KOPT-K1 (cell line): ENCODE results near the gene PGS1.

ENCODE experiments used
- H3K27ac ChIP-seq: fragments of 200-600 bp; sonication (generic); 2 replicates; pipeline ENCODE4 v1.5.1; 2016; ENCODE audit warnings: antibody characterized with exemption, mild to moderate bottlenecking, low read depth, low read length; ENCODE audit not compliant: poor library complexity, severe bottlenecking
- H3K36me3 ChIP-seq: fragments of 200-600 bp; sonication (generic); 2 replicates; pipeline ENCODE4 v1.5.1; 2017; ENCODE audit warnings: antibody characterized with exemption, mild to moderate bottlenecking, low read length, moderate library complexity; ENCODE audit not compliant: insufficient read depth
- H3K9me3 ChIP-seq: fragments of 200-600 bp; sonication (generic); 2 replicates; pipeline ENCODE4 v1.5.1; 2017; ENCODE audit warnings: antibody characterized with exemption, low read length, mild to moderate bottlenecking; ENCODE audit not compliant: insufficient read depth, poor library complexity, severe bottlenecking

PGS1 gene

DNA sequence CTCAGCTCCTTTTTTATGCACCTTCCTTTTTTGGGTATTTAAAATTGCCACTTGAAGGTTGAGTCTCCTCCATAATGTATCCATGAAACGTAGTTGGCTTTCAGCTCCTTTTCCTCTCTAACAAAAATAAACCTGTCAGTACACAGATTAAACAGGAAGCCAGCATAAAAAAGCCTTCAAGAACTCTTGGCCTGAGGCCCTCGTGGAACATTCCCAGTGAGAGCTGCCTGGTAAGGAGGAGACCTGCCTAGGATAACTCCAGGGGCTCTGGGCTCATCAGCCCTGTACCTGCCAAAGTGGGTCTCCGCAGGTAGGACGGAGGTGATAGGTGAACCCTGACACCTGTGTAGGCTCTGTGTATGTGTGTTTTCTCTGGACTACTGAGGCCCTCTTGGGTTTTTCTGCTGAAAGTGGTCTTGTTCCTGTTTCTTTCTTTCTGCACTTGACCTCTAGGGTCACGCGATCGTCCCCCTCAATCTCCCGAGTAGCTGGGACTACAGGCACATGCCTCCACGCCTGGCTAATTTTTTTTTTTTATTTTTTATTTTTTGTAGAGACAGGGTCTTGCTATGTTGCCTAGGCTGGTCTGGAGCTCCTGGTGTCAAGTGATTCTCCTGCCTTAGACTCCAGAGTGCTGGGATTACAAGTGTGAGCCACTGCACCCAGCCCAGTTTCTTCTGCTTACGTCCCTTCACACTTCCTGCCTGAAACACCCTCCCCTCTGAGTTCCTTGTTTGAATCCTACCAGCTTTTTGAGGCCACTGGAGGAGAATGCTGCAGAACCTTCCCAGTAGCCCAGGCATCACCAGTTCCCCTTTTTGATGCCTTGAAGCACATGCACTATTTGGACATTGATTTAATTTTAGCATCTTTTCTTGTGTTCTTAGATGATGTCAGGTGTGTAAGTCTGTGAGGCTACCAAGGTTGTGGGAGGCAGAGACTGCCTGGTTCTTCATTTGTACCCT lies 9.8 kb downstream of the PGS1 start:
- H3K27ac ChIP-seq = no peak overlapping the region

DNA sequence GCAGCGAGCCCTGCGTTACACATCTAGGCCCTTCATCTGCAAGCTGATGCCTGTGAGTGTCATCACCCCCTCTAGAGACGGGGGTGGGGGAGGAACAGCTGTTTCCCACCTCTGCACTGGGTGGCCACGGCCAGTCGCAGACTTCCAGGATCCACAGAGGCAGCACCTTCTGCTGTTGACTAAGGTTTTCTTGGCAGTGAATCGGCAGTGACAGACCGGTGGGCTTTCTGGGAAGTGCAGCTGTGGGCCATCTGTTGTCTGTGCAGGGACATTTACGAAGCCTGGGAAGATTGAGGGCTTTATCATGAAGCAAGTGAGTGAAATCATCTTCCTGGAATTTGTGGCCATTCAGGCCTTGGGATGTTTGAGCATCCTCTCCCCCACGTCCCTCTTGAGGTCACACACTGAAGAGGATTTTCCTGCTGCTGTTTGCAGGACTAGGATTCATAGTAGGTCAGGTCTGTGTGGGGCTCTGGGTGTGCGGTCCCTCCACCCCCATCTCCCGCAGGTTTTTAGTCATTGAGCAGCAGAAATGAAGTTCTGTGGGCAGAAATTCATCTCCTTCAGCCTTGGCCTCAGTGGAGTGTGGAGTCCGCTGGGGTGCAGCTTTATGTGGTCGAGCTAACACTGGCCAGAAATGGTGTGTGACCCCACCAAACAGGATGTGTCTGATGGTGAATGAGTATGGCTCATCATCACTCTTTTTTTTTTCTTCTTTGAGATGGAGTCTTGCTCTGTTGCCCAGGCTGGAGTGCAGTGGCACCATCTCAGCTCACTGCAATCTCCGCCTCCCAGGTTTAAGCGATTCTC lies 12.0 kb downstream of the PGS1 start:
- Histone ChIP-seq H3K27ac (no peak overlapping the region), H3K36me3 (peaks cover 60% of the 10 kb centered on the region), H3K9me3 (no peaks in the 10 kb centered on the region)

More for the DNA sequence above, 9.8 kb downstream of the PGS1 start:
- Histone ChIP-seq H3K9me3 (no peaks in the 10 kb centered on the region), H3K36me3 (peaks cover 46% of the 10 kb centered on the region)

DNA sequence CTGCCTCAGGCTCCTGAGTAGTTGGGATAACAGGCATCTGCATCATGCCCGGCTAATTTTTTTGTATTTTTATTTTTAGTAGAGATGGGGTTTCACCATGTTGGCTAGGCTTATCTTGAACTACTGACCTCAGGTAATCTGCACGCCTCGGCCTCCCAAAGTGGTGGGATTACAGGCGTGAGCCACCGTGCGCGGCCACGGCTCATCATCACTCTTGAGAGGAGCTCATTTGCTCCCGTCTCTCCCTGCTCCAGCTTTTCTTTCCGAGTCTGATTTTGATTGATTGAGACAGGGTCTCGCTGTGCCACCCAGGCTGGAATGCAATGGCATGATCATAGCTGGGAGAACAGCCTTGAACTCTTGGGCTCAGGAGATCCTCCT lies 12.6 kb downstream of the PGS1 start:
- Histone ChIP-seq H3K9me3 (no peaks in the 10 kb centered on the region), H3K36me3 (peaks cover 66% of the 10 kb centered on the region), H3K27ac (no peak overlapping the region)

- Histone ChIP-seq H3K9me3 (no peaks in the 10 kb centered on the region), H3K36me3 (peaks cover 74% of the 10 kb centered on the region), H3K27ac (no peak overlapping the region)
These were observed 13.4 kb downstream of the PGS1 start for GRCh38 chr17:78391843-78392242.

- Histone ChIP-seq H3K9me3 (no peaks in the 10 kb centered on the region), H3K27ac (no peak overlapping the region), H3K36me3 (peaks cover 79% of the 10 kb centered on the region)
These were observed 13.8 kb downstream of the PGS1 start for GRCh38 chr17:78392295-78392694.

GRCh38 chr17:78393575-78393974 lies 15.1 kb downstream of the PGS1 start:
- H3K9me3 ChIP-seq = no peaks in the 10 kb centered on the region
- H3K36me3 ChIP-seq = peaks cover 90% of the 10 kb centered on the region
- H3K27ac ChIP-seq = no peak overlapping the region

- peaks cover 92% of the 10 kb centered on the region for H3K36me3 ChIP-seq
- H3K9me3 ChIP-seq = no peaks in the 10 kb centered on the region
- H3K27ac ChIP-seq = no peak overlapping the region
These were observed 15.8 kb downstream of the PGS1 start for GRCh38 chr17:78394209-78394608.

GRCh38 chr17:78395155-78395554 lies 16.7 kb downstream of the PGS1 start:
- H3K27ac ChIP-seq = no peak overlapping the region
- H3K9me3 ChIP-seq = no peaks in the 10 kb centered on the region
- peaks cover 97% of the 10 kb centered on the region for H3K36me3 ChIP-seq

GRCh38 chr17:78396441-78397337 lies 18.2 kb downstream of the PGS1 start:
- Histone ChIP-seq H3K27ac (no peak overlapping the region), H3K36me3 (peaks cover 99% of the 10 kb centered on the region), H3K9me3 (no peaks in the 10 kb centered on the region)

DNA sequence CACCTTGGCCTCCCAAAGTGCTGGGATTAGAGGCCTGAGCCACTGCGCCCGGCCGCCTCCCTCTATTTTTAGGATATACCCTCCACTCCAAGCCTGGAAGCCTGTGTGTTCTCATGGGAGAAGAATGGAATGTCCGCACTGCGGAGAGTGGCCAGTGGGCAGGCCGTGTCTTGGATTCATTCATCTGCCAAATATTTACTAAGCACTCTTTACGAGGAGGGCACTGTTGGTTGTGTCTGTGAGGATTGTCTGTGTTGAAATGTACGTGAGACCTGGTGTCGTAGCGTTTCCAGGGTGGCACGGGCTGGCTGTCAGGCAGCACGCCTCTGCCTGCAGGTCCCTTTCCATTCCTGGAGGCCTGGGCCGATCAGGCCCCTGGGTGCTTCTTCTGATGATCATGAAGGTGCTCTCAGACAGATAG lies 19.2 kb downstream of the PGS1 start:
- no peaks in the 10 kb centered on the region for H3K9me3 ChIP-seq
- H3K27ac ChIP-seq = no peak overlapping the region
- H3K36me3 ChIP-seq = peaks cover 99% of the 10 kb centered on the region

DNA sequence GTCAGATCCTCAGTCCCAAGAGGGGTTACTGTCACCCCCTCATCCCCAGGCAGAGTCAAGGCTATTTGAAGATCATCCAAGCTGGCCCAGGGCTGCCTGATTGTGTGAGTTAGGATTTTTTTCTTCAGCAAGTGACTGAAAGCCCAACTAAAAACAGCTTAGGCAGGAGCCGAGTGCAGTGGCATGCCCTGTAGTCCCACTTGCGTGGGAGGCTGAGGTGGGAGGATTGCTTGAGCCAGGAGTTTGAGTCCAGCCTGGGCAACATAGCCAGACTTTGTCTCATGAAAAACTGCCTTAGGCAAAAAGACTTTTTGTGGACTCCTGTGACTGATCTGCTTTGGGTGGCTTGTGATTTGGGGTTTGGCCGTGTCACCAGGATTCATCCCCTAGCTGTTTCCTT lies 19.9 kb downstream of the PGS1 start:
- Histone ChIP-seq H3K27ac (no peak overlapping the region), H3K9me3 (no peaks in the 10 kb centered on the region), H3K36me3 (peaks cover 99% of the 10 kb centered on the region)

DNA sequence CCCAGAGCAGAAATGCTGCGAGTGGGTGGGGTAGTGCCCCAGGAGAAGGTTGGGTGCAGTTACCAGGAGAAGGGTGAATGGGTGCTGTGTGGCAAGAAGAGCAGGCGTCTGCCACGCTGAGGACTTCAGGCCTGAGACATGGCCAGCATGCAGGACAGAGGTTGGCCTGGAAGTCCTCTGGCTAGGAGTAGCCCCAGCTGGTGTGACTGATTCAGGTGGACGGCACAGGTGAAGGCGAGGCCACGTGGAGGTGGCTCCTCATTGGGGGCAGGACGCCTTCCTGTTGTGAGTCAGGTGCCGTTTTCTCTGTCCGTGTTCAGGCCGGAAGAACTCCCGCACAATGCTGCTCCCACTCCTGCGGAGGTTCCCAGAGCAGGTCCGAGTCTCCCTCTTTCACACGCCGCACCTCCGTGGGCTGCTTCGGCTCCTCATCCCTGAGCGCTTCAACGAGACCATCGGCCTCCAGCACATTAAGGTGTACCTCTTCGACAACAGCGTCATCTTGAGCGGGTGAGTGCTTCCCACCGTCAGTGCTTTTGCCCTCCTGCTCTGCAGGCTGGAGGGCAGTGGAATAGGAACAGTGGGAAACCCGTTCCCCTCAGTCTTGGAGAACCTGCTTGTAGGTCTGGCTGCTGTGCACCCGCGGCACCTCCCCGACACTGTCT lies 20.7 kb downstream of the PGS1 start:
- Histone ChIP-seq H3K27ac (no peak overlapping the region), H3K36me3 (peaks cover 100% of the 10 kb centered on the region), H3K9me3 (no peaks in the 10 kb centered on the region)

- no peaks in the 10 kb centered on the region for H3K9me3 ChIP-seq
- no peak overlapping the region for H3K27ac ChIP-seq
- peaks cover 100% of the 10 kb centered on the region for H3K36me3 ChIP-seq
These were observed 21.3 kb downstream of the PGS1 start for GRCh38 chr17:78399693-78400144.

GRCh38 chr17:78400581-78401240 lies 22.3 kb downstream of the PGS1 start:
- peaks cover 100% of the 10 kb centered on the region for H3K36me3 ChIP-seq
- H3K9me3 ChIP-seq = no peaks in the 10 kb centered on the region
- no peak overlapping the region for H3K27ac ChIP-seq
